ENCODE results near the gene SP3. TPM values are rescaled to one million over a fixed set of nuclear protein-coding genes. Genes with fewer than 3 reads are reported as not detected.

Gene SP3
- total RNA-seq, 1 experiment from 2014 or later: 73.8 TPM

- ChIA-PET CTCF (interaction anchor here (0.7 kb wide), 1 partner anchor 276 kb away, joined by 3 read pairs; no protein-coding TSS in a partner anchor), POLR2A (no interaction called here)
- no peaks in the 10 kb centered on the region for H3K9me3 Mint-ChIP-seq (ENCODE audit: unreplicated experiment)
- no peak for TF ChIP-seq CTCF (IDR thresholded peaks at IDR 0.05; ENCODE audit: unreplicated experiment)
- no peaks in the 10 kb centered on the region for H3K27me3 Mint-ChIP-seq (ENCODE audit: insufficient read depth, unreplicated experiment)
- H3K36me3 Mint-ChIP-seq (ENCODE audit: insufficient read depth, unreplicated experiment): peaks cover 18% of the 10 kb centered on the region
- intact Hi-C loops (cut with micrococcal nuclease): no loop called here
- no peak overlapping the region for H3K4me3 Mint-ChIP-seq (ENCODE audit: unreplicated experiment)
- DNase-seq (ENCODE audit: unreplicated experiment): no peak
- no TSS peak for BruUV-seq (replicated peaks)
- H3K4me1 Mint-ChIP-seq (ENCODE audit: insufficient read depth, unreplicated experiment): peaks cover 23% of the 10 kb centered on the region
- H3K27ac Mint-ChIP-seq (ENCODE audit: low read depth, unreplicated experiment): no peak overlapping the region
These were observed 26.3 kb downstream of the SP3 start for GRCh38 chr2:173938700-173939384.

GRCh38 chr2:173935305-173935704, 29.9 kb downstream of the SP3 start:
- Mint-ChIP-seq H3K4me1 (ENCODE audit: insufficient read depth, unreplicated experiment) (peaks cover 3% of the 10 kb centered on the region), H3K4me3 (ENCODE audit: unreplicated experiment) (no peak overlapping the region), H3K27me3 (ENCODE audit: insufficient read depth, unreplicated experiment) (no peaks in the 10 kb centered on the region), H3K9me3 (ENCODE audit: unreplicated experiment) (no peaks in the 10 kb centered on the region), H3K27ac (ENCODE audit: low read depth, unreplicated experiment) (no peak overlapping the region), H3K36me3 (ENCODE audit: insufficient read depth, unreplicated experiment) (peaks cover 34% of the 10 kb centered on the region)
- no TSS peak for BruUV-seq (replicated peaks)
- ChIA-PET POLR2A (interaction anchor here (0.8 kb wide), 1 partner anchor 10 kb away, joined by 4 read pairs; no protein-coding TSS in a partner anchor), CTCF (interaction anchor here (0.7 kb wide), 1 partner anchor 9 kb away, joined by 3 read pairs; no protein-coding TSS in a partner anchor)
- no peak for TF ChIP-seq CTCF (IDR thresholded peaks at IDR 0.05; ENCODE audit: unreplicated experiment)
- no peak for DNase-seq (ENCODE audit: unreplicated experiment)
- intact Hi-C loops (cut with micrococcal nuclease): no loop called here

GRCh38 chr2:173934895-173935294, 30.3 kb downstream of the SP3 start:
- POLR2A ChIA-PET: no interaction called here
- Mint-ChIP-seq H3K4me3 (ENCODE audit: unreplicated experiment) (no peak overlapping the region), H3K27ac (ENCODE audit: low read depth, unreplicated experiment) (no peak overlapping the region), H3K36me3 (ENCODE audit: insufficient read depth, unreplicated experiment) (peaks cover 31% of the 10 kb centered on the region), H3K27me3 (ENCODE audit: insufficient read depth, unreplicated experiment) (no peaks in the 10 kb centered on the region), H3K4me1 (ENCODE audit: insufficient read depth, unreplicated experiment) (no peaks in the 10 kb centered on the region), H3K9me3 (ENCODE audit: unreplicated experiment) (no peaks in the 10 kb centered on the region)
- CTCF ChIA-PET: interaction anchor here (0.7 kb wide), 1 partner anchor 10 kb away, joined by 3 read pairs; no protein-coding TSS in a partner anchor
- no peak for TF ChIP-seq CTCF (IDR thresholded peaks at IDR 0.05; ENCODE audit: unreplicated experiment)
- no TSS peak for BruUV-seq (replicated peaks)
- DNase-seq (ENCODE audit: unreplicated experiment): peak; percentile 38
- intact Hi-C loops (cut with micrococcal nuclease): no loop called here

- ChIA-PET POLR2A (interaction anchor here (1.6 to 1.7 kb wide), 2 partner anchors 8 to 31 kb away, joined by 4 to 6 read pairs; no protein-coding TSS in a partner anchor), CTCF (no interaction called here)
- no peaks in the 10 kb centered on the region for H3K27me3 Mint-ChIP-seq (ENCODE audit: insufficient read depth, unreplicated experiment)
- no peaks in the 10 kb centered on the region for H3K4me1 Mint-ChIP-seq (ENCODE audit: insufficient read depth, unreplicated experiment)
- H3K27ac Mint-ChIP-seq (ENCODE audit: low read depth, unreplicated experiment): no peak overlapping the region
- intact Hi-C loops (cut with micrococcal nuclease): no loop called here
- no TSS peak for BruUV-seq (replicated peaks)
- H3K9me3 Mint-ChIP-seq (ENCODE audit: unreplicated experiment): no peaks in the 10 kb centered on the region
- TF ChIP-seq CTCF (IDR thresholded peaks at IDR 0.05; ENCODE audit: unreplicated experiment): no peak
- no peak for DNase-seq (ENCODE audit: unreplicated experiment)
- H3K4me3 Mint-ChIP-seq (ENCODE audit: unreplicated experiment): no peak overlapping the region
- peaks cover 41% of the 10 kb centered on the region for H3K36me3 Mint-ChIP-seq (ENCODE audit: insufficient read depth, unreplicated experiment)
These were observed 33.4 kb downstream of the SP3 start for GRCh38 chr2:173931751-173932150.

Data from MCF 10A (cell line).